Tibial artery (tissue), 4 donors: Measurements from ENCODE around the gene EZR.

Source experiments
- DNase-seq, 2 donors: peaks; one replicate each; pipeline ENCODE4 v3.0.0-alpha.2; 2019
- H3K27ac ChIP-seq, 2 donors: fragments of 200-600 bp; sonication (generic) in 1 of 2; 1 replicate in 1 of 2; 2 replicates in 1 of 2; pipeline ENCODE4 v1.5.1; 2018 to 2019; ENCODE audit warnings: mild to moderate bottlenecking in 1 of 2
- H3K27me3 ChIP-seq, 2 donors: fragments of 200-600 bp; sonication (generic) in 1 of 2; one replicate each; pipeline versions ENCODE4 v1.5.1 to v1.6.0; 2016 to 2019
- H3K36me3 ChIP-seq, 3 donors: fragments of 200-600 bp; sonication (generic) in 2 of 3; one replicate each; pipeline ENCODE4 v1.5.1; 2016 to 2019; ENCODE audit warnings: mild to moderate bottlenecking in 2 of 3
- H3K4me1 ChIP-seq, 4 donors: fragments of 200-600 bp; sonication (generic) in 2 of 4; 1 replicate in 3 of 4; 2 replicates in 1 of 4; pipeline ENCODE4 v1.5.1; 2016 to 2019
- H3K4me3 ChIP-seq, 2 donors: fragments of 200-600 bp; sonication (generic) in 1 of 2; 1 replicate in 1 of 2; 2 replicates in 1 of 2; pipeline ENCODE4 v1.5.1; 2018 to 2019; ENCODE audit warnings: mild to moderate bottlenecking in 2 of 2
- H3K9me3 ChIP-seq, 3 donors: fragments of 200-600 bp; sonication (generic) in 1 of 3; one replicate each; pipeline ENCODE4 v1.5.1; 2016 to 2019
- intact Hi-C: fragments of 100-400 bp; cut with DNase I; formaldehyde crosslinking; loops from one replicate; pipeline ENCODE4 v1.15.0; 2023; ENCODE audit warnings: low total_unique reads
- TF ChIP-seq, protein P1 (sequence below), 2 experiments: fragments of 200-600 bp in 1 of 2; fragments of 450-650 bp in 1 of 2; IDR thresholded peaks; one replicate each; pipeline ENCODE4 v1.5.1; 2017 to 2019; ENCODE audit warnings: antibody characterized with exemption in 2 of 2, mild to moderate bottlenecking in 1 of 2, moderate library complexity in 1 of 2

Gene EZR

DNA sequence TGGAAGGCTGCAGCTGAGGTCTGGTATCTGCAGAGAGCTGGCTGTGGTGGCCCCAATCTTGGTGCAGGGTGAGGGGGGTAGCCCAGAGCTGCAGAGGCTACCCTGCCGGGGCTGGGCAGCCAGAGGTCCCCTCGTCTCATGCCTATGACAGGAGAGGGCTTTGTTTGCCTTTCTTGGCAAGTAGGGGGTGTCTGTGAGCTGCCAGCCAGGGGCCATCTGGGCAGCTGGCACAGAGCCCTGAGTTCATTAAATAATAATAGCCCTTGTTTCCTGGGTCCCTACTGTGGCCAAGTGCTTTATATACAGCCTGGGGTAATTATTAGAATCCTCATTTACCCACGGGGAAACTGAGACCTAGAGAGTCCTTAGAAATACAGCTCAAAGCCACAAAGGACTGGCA lies 66.6 kb downstream of the EZR start:
- Histone ChIP-seq H3K4me3 (no peak overlapping the region), H3K4me1 (no peaks in the 10 kb centered on the region), H3K36me3 (no peaks in the 10 kb centered on the region), H3K9me3 (no peaks in the 10 kb centered on the region), H3K27me3 (no peaks in the 10 kb centered on the region), H3K27ac (no peak overlapping the region)
- TF ChIP-seq, protein P1, sequence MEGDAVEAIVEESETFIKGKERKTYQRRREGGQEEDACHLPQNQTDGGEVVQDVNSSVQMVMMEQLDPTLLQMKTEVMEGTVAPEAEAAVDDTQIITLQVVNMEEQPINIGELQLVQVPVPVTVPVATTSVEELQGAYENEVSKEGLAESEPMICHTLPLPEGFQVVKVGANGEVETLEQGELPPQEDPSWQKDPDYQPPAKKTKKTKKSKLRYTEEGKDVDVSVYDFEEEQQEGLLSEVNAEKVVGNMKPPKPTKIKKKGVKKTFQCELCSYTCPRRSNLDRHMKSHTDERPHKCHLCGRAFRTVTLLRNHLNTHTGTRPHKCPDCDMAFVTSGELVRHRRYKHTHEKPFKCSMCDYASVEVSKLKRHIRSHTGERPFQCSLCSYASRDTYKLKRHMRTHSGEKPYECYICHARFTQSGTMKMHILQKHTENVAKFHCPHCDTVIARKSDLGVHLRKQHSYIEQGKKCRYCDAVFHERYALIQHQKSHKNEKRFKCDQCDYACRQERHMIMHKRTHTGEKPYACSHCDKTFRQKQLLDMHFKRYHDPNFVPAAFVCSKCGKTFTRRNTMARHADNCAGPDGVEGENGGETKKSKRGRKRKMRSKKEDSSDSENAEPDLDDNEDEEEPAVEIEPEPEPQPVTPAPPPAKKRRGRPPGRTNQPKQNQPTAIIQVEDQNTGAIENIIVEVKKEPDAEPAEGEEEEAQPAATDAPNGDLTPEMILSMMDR (IDR thresholded peaks at IDR 0.05) = no peak
- intact Hi-C loops = no loop called here
- DNase-seq = no peak

DNA sequence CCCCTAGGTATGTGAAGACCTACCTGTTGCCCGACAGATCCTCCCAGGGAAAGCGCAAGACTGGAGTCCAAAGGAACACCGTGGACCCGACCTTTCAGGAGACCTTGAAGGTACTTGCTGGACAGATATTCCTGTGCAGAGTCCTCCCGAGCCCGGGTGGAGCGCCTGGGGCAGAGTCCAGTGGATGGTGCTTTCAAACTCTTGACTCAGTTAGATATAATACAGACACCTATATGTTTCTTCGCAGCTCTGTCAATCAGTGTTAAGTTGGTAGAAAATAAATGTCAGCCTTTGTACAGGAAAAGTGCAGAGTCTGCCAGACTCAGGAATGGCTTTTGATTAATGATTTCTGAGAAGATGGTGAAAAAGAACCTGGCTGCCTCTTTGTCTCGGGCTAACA lies 67.2 kb downstream of the EZR start:
- no peak for DNase-seq
- Histone ChIP-seq H3K27me3 (no peaks in the 10 kb centered on the region), H3K4me1 (no peaks in the 10 kb centered on the region), H3K4me3 (no peak overlapping the region), H3K9me3 (no peaks in the 10 kb centered on the region), H3K27ac (no peak overlapping the region), H3K36me3 (no peaks in the 10 kb centered on the region)
- TF ChIP-seq, protein P1 (IDR thresholded peaks at IDR 0.05) = no peak
- intact Hi-C loops = no loop called here

DNA sequence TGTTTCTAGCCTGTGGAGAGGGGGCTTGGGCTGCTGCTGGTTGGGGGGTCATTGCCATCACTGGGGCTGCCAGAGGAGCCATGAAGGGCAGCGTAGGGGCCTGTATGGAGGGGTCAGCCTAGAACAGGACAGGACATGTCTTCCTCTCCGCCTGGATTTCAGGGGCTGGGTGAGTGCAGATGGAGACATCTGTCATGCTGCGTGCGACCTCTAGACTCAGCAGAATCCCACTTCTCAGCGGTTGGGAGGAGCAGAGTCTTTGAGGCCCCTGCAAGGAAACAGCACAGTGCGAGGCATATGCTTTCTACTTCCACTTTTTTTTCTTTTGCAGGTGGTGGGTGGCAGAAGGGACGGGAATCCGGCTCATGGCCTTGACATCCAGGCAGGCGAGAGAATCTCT lies 67.9 kb downstream of the EZR start:
- H3K4me3 ChIP-seq = no peak overlapping the region
- H3K27me3 ChIP-seq = no peaks in the 10 kb centered on the region
- TF ChIP-seq, protein P1 (IDR thresholded peaks at IDR 0.05) = no peak
- no peaks in the 10 kb centered on the region for H3K36me3 ChIP-seq
- H3K4me1 ChIP-seq = no peaks in the 10 kb centered on the region
- DNase-seq = no peak
- no peaks in the 10 kb centered on the region for H3K9me3 ChIP-seq
- intact Hi-C loops = no loop called here
- H3K27ac ChIP-seq = no peak overlapping the region

DNA sequence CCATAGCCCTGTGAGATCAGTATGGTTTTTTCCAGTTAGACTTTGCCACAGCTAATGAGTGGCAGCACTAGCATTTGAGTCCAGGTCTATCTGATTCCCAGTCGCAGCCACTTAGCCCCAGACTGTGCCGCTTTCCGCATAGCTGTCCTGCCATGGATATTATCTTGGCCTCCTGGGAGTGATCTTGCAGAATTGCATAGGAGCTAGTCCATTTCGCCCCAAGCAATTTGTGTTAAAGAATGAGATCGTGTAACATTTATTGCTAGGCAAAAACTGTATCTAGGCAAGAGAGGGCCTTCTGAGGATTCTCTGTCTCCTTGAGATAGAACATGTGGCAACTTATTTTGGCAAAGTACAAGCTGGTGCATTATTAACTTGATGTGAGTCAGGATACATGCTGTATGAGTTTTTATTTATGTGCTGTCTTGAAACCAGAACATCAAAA lies 74.2 kb downstream of the EZR start:
- Histone ChIP-seq H3K4me3 (no peak overlapping the region), H3K4me1 (no peaks in the 10 kb centered on the region), H3K27me3 (no peaks in the 10 kb centered on the region), H3K36me3 (no peaks in the 10 kb centered on the region), H3K27ac (no peak overlapping the region), H3K9me3 (peaks cover 0 to under 1% (median 0%) of the 10 kb centered on the region in 3 donors)
- TF ChIP-seq, protein P1 (IDR thresholded peaks at IDR 0.05) = no peak
- intact Hi-C loops = no loop called here
- DNase-seq = no peak

DNA sequence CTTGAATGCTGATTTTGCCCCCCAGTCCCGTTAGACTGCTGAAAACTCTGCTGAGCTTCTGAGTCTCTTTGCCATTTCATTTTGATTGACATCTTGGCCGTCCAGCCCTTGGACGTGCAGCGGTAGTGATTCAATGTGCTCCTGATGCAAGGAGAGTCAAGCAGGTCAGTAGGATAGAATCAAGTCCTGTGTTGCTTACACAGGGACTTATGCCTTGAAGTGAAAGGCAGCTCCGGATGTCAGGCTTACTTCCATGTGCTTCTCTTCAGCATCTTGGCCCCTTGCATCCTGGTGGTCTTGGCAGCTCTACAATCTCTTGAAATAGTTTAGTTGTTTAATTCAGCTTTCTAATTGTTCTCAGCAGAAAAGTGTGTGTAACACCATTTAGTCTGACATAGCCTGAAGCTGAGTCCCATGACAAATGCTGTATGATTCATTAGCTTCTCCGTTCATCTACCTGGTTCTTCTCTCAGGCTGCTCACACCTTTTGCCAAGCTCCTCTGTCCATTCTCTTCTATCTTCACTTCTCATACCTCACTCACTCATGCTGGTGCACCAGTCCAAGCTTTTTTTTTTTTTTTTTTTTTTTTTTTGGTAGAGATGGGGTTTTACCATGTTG lies 76.0 kb downstream of the EZR start:
- TF ChIP-seq, protein P1 (IDR thresholded peaks at IDR 0.05) = no peak
- Histone ChIP-seq H3K27me3 (no peaks in the 10 kb centered on the region), H3K4me3 (no peak overlapping the region), H3K27ac (no peak overlapping the region), H3K9me3 (peaks cover 0 to 10% (median 6%) of the 10 kb centered on the region in 3 donors), H3K36me3 (peaks cover 0 to 5% (median 0%) of the 10 kb centered on the region in 3 donors), H3K4me1 (no peaks in the 10 kb centered on the region)
- intact Hi-C loops = no loop called here
- DNase-seq = no peak

DNA sequence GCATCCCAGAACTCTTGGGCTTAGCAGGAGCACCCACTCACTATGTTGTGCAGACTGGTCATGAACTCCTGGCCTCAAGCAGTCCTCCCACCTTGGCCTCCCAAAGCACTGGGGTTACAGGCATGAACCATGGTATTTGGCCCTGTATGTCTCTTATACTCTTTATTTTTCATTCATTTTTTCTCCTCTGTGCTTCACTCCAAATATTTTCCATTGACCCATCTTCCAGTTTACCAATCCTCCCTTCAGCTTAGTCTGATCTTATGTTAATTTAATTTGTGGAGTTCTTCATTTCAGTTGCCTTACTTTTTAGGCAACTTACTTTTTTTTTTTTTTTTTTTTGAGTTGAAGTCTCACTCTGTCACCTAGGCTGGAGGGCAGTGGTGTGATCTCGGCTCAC lies 79.5 kb downstream of the EZR start:
- Histone ChIP-seq H3K4me3 (no peak overlapping the region), H3K9me3 (peaks cover 0 to 10% (median 7%) of the 10 kb centered on the region in 3 donors), H3K27me3 (no peaks in the 10 kb centered on the region), H3K27ac (no peak overlapping the region), H3K4me1 (no peaks in the 10 kb centered on the region), H3K36me3 (peaks cover 0 to 5% (median 0%) of the 10 kb centered on the region in 3 donors)
- TF ChIP-seq, protein P1 (IDR thresholded peaks at IDR 0.05) = no peak
- DNase-seq = no peak
- intact Hi-C loops = no loop called here
